SU-DHL-6 (cell line): Measurements from ENCODE around the gene FOS.

ENCODE experiments used
- H2AFZ ChIP-seq: fragments of 200-600 bp; sonication (generic); 2 replicates; pipeline ENCODE4 v1.6.1; 2014; ENCODE audit warnings: low read depth, mild to moderate bottlenecking, moderate library complexity, mixed read lengths, antibody characterized with exemption, low read length; ENCODE audit not compliant: severe bottlenecking
- H3F3A ChIP-seq: fragments of 200-600 bp; shearing (Covaris generic); 2 replicates; pipeline ENCODE4 v1.6.0; 2016; ENCODE audit warnings: antibody characterized with exemption, mild to moderate bottlenecking; ENCODE audit not compliant: insufficient read depth
- H3K27ac ChIP-seq: fragments of 200-600 bp; sonication (generic); 2 replicates; pipeline ENCODE4 v1.5.1; 2016; ENCODE audit warnings: low read depth, mild to moderate bottlenecking, low read length, moderate library complexity, mixed read lengths
- H3K27me3 ChIP-seq: fragments of 200-600 bp; sonication (generic), shearing (Covaris generic); 2 replicates; pipeline ENCODE4 v1.6.0; 2014; ENCODE audit warnings: mild to moderate bottlenecking, low read length
- H3K36me3 ChIP-seq: fragments of 200-600 bp; sonication (generic); 2 replicates; pipeline ENCODE4 v1.6.1; 2014; ENCODE audit warnings: mild to moderate bottlenecking, low read length, mixed read lengths
- H3K4me2 ChIP-seq: fragments of 300-600, 200-600 bp; shearing (Covaris generic), sonication (generic); 2 replicates; pipeline ENCODE4 v1.6.0; 2014; ENCODE audit warnings: low read length, low read depth, mild to moderate bottlenecking; ENCODE audit not compliant: poor library complexity, severe bottlenecking
- H3K4me3 ChIP-seq: fragments of 200-600 bp; sonication (generic); 2 replicates; pipeline ENCODE4 v1.5.1; 2014; ENCODE audit warnings: antibody characterized with exemption, low read length, mild to moderate bottlenecking, mixed read lengths; ENCODE audit not compliant: insufficient read depth, poor library complexity, severe bottlenecking
- H3K79me2 ChIP-seq: fragments of 200-600 bp; sonication (generic); 2 replicates; pipeline ENCODE4 v1.6.1; 2014; ENCODE audit warnings: mild to moderate bottlenecking, low read length, moderate library complexity; ENCODE audit not compliant: insufficient read depth
- H3K9ac ChIP-seq: fragments of 200-600 bp; sonication (generic); 2 replicates; pipeline ENCODE4 v1.7.0; 2014; ENCODE audit warnings: mild to moderate bottlenecking, low read length
- H3K9me2 ChIP-seq: fragments of 200-600 bp; sonication (generic); replicated peaks from 2 replicates; pipeline ENCODE4 v1.6.1; 2014; ENCODE audit warnings: low read length; ENCODE audit not compliant: insufficient read depth
- H3K9me3 ChIP-seq: fragments of 200-600 bp; sonication (generic); 2 replicates; pipeline ENCODE4 v1.6.1; 2014; ENCODE audit warnings: low read length, mixed read lengths; ENCODE audit not compliant: insufficient read depth
- H4K20me1 ChIP-seq: fragments of 200-600 bp; sonication (generic); 2 replicates; pipeline ENCODE4 v1.6.1; 2014; ENCODE audit warnings: low read depth, mild to moderate bottlenecking, antibody characterized with exemption, low read length, moderate library complexity, mixed read lengths
- EZH2phosphoT487 ChIP-seq: fragments of 200-600 bp; sonication (generic), shearing (Covaris generic); conservative IDR thresholded peaks from 2 replicates; pipeline ENCODE4 v1.6.1; 2018; ENCODE audit warnings: mild to moderate bottlenecking, antibody characterized with exemption, low read length, moderate library complexity, mixed read lengths
- TF ChIP-seq, protein P1 (sequence below): fragments of 200-600 bp; sonication (generic); IDR thresholded peaks from one replicate; pipeline ENCODE4 v1.5.1; 2017; ENCODE audit warnings: antibody characterized with exemption, mild to moderate bottlenecking, low read length, moderate library complexity; ENCODE audit not compliant: insufficient read depth, poor library complexity, severe bottlenecking

The FOS gene

DNA sequence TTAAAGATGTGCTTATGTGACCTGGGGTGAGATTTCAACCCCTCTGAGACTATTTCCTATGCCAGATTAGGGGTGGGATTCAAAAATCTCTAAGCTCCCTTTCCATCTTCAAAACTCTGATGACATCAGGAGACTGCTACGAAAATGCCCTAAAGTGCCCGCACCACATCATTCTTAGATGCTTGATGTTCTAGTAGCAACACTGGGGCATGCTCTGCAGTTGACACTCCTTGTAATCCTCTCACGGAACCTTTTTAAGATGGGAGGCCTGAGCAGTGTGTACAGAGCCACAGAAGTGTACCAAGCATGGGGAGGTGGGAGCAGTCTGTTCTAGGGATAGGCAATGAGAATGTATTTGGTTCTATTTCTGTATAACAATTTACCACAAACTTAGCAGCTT is 12.2 kb downstream of the FOS start:
- TF ChIP-seq, protein P1, sequence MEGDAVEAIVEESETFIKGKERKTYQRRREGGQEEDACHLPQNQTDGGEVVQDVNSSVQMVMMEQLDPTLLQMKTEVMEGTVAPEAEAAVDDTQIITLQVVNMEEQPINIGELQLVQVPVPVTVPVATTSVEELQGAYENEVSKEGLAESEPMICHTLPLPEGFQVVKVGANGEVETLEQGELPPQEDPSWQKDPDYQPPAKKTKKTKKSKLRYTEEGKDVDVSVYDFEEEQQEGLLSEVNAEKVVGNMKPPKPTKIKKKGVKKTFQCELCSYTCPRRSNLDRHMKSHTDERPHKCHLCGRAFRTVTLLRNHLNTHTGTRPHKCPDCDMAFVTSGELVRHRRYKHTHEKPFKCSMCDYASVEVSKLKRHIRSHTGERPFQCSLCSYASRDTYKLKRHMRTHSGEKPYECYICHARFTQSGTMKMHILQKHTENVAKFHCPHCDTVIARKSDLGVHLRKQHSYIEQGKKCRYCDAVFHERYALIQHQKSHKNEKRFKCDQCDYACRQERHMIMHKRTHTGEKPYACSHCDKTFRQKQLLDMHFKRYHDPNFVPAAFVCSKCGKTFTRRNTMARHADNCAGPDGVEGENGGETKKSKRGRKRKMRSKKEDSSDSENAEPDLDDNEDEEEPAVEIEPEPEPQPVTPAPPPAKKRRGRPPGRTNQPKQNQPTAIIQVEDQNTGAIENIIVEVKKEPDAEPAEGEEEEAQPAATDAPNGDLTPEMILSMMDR: no peak
- TF ChIP-seq EZH2phosphoT487: no peak
- H3K4me3 ChIP-seq: no peak overlapping the region
- no peak overlapping the region for H3K27ac ChIP-seq
- no peaks in the 10 kb centered on the region for H3K9me2 ChIP-seq
- no peak overlapping the region for H2AFZ ChIP-seq
- H3K9me3 ChIP-seq: no peaks in the 10 kb centered on the region
- no peaks in the 10 kb centered on the region for H3K27me3 ChIP-seq
- peaks cover 6% of the 10 kb centered on the region; the same call in 1 of the 2 replicates for H3F3A ChIP-seq
- H3K9ac ChIP-seq: no peak overlapping the region
- no peaks in the 10 kb centered on the region for H4K20me1 ChIP-seq
- H3K79me2 ChIP-seq: no peaks in the 10 kb centered on the region
- no peaks in the 10 kb centered on the region for H3K36me3 ChIP-seq
- H3K4me2 ChIP-seq: no peak overlapping the region

DNA sequence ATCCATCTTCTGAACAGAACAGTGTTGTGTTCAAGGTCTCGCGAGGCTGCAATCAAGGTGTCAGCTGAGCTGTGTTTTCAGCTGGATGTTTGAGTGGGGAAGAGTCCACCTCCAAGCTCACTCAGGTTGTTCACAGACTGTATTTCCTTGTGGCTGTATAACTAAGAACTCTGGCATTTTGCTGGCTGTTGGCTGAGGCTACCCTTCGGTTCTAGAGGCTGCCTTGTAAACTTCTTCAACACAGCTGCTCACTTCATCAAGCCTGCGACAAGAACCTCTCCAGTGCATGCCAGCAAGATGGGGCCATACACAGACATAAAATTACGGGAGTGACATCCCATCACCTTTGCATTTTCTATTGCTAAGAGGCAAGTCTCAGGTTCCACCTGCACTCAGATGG is 12.7 kb downstream of the FOS start:
- Histone ChIP-seq H3K36me3 (no peaks in the 10 kb centered on the region), H2AFZ (no peak overlapping the region), H3K9me3 (no peaks in the 10 kb centered on the region), H3K4me3 (no peak overlapping the region), H3F3A (peaks cover 6% of the 10 kb centered on the region; the same call in 1 of the 2 replicates), H3K4me2 (no peak overlapping the region), H4K20me1 (no peaks in the 10 kb centered on the region), H3K79me2 (no peaks in the 10 kb centered on the region), H3K9ac (no peak overlapping the region), H3K27ac (no peak overlapping the region), H3K27me3 (no peaks in the 10 kb centered on the region), H3K9me2 (no peaks in the 10 kb centered on the region)
- TF ChIP-seq, protein P1: no peak
- TF ChIP-seq EZH2phosphoT487: no peak

DNA sequence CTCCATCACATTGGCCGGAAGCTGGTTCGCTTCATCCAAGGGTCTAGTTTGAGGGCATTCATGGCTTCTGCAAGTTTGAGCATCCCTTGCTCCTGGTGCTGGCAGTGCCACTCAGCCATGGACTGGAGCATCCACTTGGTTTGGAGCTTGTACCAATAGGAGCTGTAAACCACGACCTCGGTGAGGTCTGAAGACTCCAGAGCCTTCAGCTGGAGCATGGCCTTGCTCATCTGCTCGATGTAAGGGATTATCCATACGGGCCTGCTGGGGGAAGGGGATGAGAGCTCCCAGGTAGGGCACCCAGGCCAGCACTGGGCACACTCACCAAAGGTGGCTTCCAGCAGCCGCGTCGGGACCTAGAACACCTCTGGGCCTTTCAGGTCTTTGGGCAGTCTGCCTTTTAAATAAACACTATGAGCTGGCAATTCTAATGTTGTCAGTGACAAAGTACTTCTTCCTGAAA is 13.5 kb downstream of the FOS start:
- no peak overlapping the region for H3K4me3 ChIP-seq
- no peaks in the 10 kb centered on the region for H3K27me3 ChIP-seq
- peaks cover 6% of the 10 kb centered on the region; the same call in 1 of the 2 replicates for H3F3A ChIP-seq
- no peak overlapping the region for H3K9ac ChIP-seq
- H2AFZ ChIP-seq: no peak overlapping the region
- no peak overlapping the region for H3K27ac ChIP-seq
- H3K4me2 ChIP-seq: no peak overlapping the region
- H3K79me2 ChIP-seq: no peaks in the 10 kb centered on the region
- no peaks in the 10 kb centered on the region for H3K9me3 ChIP-seq
- H3K36me3 ChIP-seq: no peaks in the 10 kb centered on the region
- no peaks in the 10 kb centered on the region for H4K20me1 ChIP-seq
- TF ChIP-seq, protein P1: no peak
- H3K9me2 ChIP-seq: no peaks in the 10 kb centered on the region
